Choroid plexus epithelial cell (primary cell): ENCODE results near the gene CLDN14.

Experiments used
- DNase-seq: peaks from one replicate; pipeline ENCODE4 v3.0.0-alpha.2; 2010; ENCODE audit warnings: low read depth
- H3K4me3 ChIP-seq: 2 replicates; pipeline ENCODE4 v1.5.1; 2011; ENCODE audit warnings: low read depth, mild to moderate bottlenecking, control low read depth, low read length, moderate library complexity
- CTCF ChIP-seq: conservative IDR thresholded peaks from 2 replicates; pipeline ENCODE4 v1.5.1; 2011; ENCODE audit warnings: low read depth, mild to moderate bottlenecking, control low read depth, inconsistent platforms, low read length, moderate library complexity

The CLDN14 gene

GRCh38 chr21:36502365-36502764 lies 22.4 kb upstream of the CLDN14 start:
- no peak for DNase-seq
- no peak for TF ChIP-seq CTCF
- no peak overlapping the region for H3K4me3 ChIP-seq

GRCh38 chr21:36501589-36501892 lies 21.6 kb upstream of the CLDN14 start:
- no peak for DNase-seq
- H3K4me3 ChIP-seq, result no peak overlapping the region
- no peak for TF ChIP-seq CTCF

- peak overlapping the region; percentile 15 for H3K4me3 ChIP-seq
- peak; percentile 72 for DNase-seq
- TF ChIP-seq CTCF, result no peak
Observed at GRCh38 chr21:36499578-36500471, 19.9 kb upstream of the CLDN14 start.

DNA sequence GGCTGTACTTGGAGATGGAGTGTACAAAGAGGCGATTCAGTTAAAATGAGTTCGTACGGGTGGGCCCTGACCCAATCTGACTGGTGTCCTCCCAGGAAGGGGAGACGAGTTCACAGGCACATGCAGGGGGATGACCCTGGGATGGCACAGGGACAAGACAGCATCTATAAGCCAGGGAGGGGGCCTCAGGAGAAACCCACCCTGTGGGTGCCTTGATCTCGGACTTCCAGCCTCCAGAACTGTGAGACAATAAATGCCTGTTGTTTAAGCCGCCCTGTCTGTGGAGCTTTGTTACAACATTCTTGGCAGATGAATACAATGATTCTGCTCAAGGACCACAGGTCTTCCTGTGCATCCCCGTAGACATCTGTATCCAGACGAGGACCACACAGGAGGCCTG lies 14.6 kb upstream of the CLDN14 start:
- DNase-seq, result no peak
- no peak for TF ChIP-seq CTCF

DNA sequence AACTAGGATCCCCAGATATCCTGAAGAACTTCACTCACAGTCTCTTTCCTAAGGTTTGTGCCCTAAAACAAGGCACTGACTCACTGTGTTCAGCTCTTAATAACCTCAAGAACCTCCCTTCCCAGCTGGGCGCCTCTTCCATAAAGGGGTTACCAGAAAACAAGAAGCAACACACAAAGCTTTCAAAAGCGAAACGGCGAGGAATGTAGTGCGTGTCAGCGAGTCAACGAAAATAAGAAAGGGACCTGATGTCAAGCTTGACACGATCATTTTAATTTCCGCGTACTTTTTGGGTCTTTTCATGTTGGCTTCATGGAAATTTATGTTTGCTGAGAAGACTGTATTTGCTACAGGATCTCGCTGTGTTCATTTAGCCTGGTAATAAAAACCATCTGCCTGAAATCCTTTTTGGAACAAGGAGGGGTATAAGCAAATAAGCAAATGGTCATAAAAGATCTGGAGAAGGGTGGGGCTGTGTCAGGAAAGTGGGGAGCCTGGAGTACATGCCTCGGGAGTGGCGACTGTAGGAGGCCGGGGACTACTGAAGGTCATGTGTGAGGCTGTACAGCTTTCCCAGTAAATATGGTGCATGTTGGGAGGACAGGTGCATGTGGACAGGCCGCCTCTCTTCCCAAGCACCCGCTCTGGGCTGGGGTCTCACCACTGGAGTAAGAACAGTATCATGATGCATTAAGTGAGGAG lies 11.4 kb upstream of the CLDN14 start:
- no peak for TF ChIP-seq CTCF
- peak; percentile 88 for DNase-seq
- peak overlapping the region; percentile 11 for H3K4me3 ChIP-seq

More for the DNA sequence above, 14.6 kb upstream of the CLDN14 start:
- H3K4me3 ChIP-seq, result no peak overlapping the region

DNA sequence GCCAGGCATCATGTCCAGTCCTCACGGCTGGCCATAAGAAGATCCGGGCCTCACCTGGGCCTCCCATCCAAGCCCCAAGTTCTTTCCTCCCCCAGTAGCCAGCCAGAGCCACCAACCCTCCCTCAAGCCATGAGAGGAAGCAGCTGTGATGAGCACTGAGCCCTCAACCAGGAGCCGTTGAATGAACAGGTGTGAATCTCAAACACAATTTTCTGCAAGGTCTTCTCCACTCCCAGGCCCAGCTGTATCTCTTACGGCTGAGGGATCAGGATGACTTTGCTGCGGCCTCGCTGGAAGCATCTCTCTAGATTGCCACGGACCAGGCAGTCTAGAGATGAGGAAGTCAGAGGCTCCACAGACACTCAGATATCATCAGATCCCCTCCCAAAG lies 9.8 kb upstream of the CLDN14 start:
- DNase-seq, result no peak
- no peak overlapping the region for H3K4me3 ChIP-seq
- no peak for TF ChIP-seq CTCF
